Ishikawa (cell line): Measurements from ENCODE around the gene TMEM63A.
A peak's percentile ranks its signal among the peaks of the same experiment; 100 is the strongest.

Experiments used
- CEBPB ChIP-seq: IDR thresholded peaks from 2 replicates; pipeline ENCODE4 v1.6.1; 2012
- CREB1 ChIP-seq: IDR thresholded peaks from 2 replicates; pipeline ENCODE4 v1.6.1; 2012; ENCODE audit warnings: low read depth
- EGR1 ChIP-seq: IDR thresholded peaks from 2 replicates; pipeline ENCODE4 v1.6.1; 2012
- EP300 ChIP-seq: IDR thresholded peaks from 2 replicates; pipeline ENCODE4 v1.6.1; 2012; ENCODE audit warnings: borderline replicate concordance
- FOXM1 ChIP-seq: IDR thresholded peaks from 2 replicates; pipeline ENCODE4 v1.6.1; 2012; ENCODE audit warnings: low read depth, borderline replicate concordance
- MAX ChIP-seq: IDR thresholded peaks from 2 replicates; pipeline ENCODE4 v1.6.1; 2012
- NFIC ChIP-seq: IDR thresholded peaks from 2 replicates; pipeline ENCODE4 v1.6.1; 2012
- RAD21 ChIP-seq: IDR thresholded peaks from 2 replicates; pipeline ENCODE4 v1.6.1; 2012; ENCODE audit warnings: low read depth
- TAF1 ChIP-seq: IDR thresholded peaks from 2 replicates; pipeline ENCODE4 v1.6.1; 2012; ENCODE audit warnings: low read depth, mild to moderate bottlenecking
- TCF12 ChIP-seq: IDR thresholded peaks from 2 replicates; pipeline ENCODE4 v1.6.1; 2012; ENCODE audit warnings: low read depth
- TEAD4 ChIP-seq: IDR thresholded peaks from 2 replicates; pipeline ENCODE4 v1.6.1; 2012
- USF1 ChIP-seq: IDR thresholded peaks from 2 replicates; pipeline ENCODE4 v1.6.1; 2012
- YY1 ChIP-seq: IDR thresholded peaks from 2 replicates; pipeline ENCODE4 v1.6.1; 2012; ENCODE audit warnings: low read depth
- ZBTB7A ChIP-seq: IDR thresholded peaks from 2 replicates; pipeline ENCODE4 v1.6.1; 2012; ENCODE audit warnings: low read depth
- TF ChIP-seq, protein P1 (sequence below): IDR thresholded peaks from 2 replicates; pipeline ENCODE4 v1.6.1; 2012; ENCODE audit warnings: low read depth, mild to moderate bottlenecking

The TMEM63A gene

DNA sequence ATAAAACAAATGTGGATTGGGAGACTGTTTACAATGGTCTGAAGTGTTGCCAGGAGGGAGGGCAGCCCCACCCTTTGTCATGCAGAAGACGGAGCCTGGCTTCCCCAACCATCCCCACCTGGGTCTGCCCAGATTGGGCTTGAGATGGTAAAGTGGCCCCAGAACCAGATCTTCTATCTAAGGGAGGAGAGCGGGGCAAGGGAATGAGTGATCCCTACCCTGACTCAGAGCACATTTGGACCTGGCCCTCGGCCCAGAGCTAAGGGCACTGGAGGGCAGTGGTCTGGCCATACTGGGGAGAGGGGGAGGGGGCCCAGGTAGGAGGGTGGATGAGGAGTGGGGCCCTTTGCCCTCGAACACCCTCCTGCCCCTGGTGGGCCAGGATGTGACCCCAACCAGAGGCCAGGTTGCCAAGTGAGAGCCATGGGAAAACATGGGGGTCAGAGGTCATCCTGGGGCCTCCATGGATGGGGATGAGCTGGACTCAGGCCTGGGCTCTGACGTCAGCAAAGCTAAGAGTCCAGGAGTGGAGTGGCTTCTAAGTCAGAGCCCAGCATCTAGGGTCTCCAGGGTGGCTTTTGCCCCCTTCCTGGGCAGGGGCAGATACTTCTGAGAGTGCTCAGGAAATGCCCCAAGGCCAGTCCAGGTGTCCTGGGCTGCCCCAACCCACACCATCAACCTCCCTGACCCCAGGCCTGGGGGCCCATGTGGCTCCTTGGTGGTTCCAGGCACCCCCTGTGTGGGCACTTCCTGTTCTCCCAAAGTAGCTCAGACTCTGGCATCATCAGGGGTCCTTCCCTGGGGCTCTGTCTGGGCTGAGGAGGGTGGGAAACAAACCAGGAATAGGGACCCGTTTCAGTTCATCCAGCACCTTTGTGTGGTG lies 8.4 kb upstream of the TMEM63A start:
- TF ChIP-seq CREB1, result no peak
- TF ChIP-seq ZBTB7A, result peak; percentile 14; the same call in 1 of the 2 replicates

GRCh38 chr1:225889743-225890142 lies 7.6 kb upstream of the TMEM63A start:
- TF ChIP-seq EGR1 (no peak), ZBTB7A (no peak), NFIC (no peak), USF1 (no peak), CEBPB (no peak), TCF12 (no peak), YY1 (no peak), MAX (no peak), TAF1 (no peak), CREB1 (no peak), EP300 (no peak), FOXM1 (no peak)
- TF ChIP-seq, protein P1, sequence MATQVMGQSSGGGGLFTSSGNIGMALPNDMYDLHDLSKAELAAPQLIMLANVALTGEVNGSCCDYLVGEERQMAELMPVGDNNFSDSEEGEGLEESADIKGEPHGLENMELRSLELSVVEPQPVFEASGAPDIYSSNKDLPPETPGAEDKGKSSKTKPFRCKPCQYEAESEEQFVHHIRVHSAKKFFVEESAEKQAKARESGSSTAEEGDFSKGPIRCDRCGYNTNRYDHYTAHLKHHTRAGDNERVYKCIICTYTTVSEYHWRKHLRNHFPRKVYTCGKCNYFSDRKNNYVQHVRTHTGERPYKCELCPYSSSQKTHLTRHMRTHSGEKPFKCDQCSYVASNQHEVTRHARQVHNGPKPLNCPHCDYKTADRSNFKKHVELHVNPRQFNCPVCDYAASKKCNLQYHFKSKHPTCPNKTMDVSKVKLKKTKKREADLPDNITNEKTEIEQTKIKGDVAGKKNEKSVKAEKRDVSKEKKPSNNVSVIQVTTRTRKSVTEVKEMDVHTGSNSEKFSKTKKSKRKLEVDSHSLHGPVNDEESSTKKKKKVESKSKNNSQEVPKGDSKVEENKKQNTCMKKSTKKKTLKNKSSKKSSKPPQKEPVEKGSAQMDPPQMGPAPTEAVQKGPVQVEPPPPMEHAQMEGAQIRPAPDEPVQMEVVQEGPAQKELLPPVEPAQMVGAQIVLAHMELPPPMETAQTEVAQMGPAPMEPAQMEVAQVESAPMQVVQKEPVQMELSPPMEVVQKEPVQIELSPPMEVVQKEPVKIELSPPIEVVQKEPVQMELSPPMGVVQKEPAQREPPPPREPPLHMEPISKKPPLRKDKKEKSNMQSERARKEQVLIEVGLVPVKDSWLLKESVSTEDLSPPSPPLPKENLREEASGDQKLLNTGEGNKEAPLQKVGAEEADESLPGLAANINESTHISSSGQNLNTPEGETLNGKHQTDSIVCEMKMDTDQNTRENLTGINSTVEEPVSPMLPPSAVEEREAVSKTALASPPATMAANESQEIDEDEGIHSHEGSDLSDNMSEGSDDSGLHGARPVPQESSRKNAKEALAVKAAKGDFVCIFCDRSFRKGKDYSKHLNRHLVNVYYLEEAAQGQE, result no peak

DNA sequence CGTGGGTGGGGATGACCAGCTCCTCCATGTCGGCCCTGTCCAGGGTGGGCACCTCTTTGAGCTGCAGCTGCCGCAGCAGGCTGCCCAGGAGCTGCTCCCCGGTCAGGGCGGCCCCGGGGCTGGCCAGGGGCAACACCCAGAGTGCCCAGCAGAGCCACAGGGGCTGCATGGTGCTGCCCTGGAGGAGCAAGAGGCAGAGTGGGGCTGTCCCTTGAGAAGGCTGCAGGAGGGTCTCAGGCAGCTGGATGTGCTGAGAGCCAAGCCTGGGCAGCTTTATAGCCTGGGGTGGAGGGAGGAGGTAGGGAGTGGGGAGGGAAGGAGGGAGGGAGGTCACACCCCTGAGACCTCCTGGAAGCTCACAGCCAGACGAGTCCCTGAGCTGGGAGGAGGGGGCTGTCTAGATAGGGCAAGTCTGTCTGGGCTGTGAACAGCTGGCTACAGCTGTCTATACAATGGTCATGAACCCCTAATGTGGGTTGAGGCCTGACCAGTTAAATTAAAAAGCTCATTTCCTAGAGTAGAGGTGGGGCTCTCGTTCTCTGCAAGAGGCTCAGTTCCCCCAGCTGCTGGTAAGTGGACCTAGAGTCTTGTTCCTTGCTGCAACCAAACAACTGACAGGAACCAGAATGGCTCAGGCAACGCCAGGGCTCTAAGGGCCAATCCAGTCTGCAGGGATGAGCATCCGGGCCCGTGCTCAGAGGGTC lies 6.9 kb upstream of the TMEM63A start, which contains the start of gene LEFTY1:
LEFTY1 (minus strand) TSS at position 249 of the 704 bp plus-strand sequence; CDS start at position 169, 80 bp downstream.
- no peak for TF ChIP-seq ZBTB7A
- TF ChIP-seq YY1, result no peak
- no peak for TF ChIP-seq NFIC
- no peak for TF ChIP-seq CEBPB
- no peak for TF ChIP-seq MAX
- no peak for TF ChIP-seq EGR1
- no peak for TF ChIP-seq FOXM1
- no peak for TF ChIP-seq USF1
- TF ChIP-seq EP300, result no peak
- TF ChIP-seq TEAD4, result no peak
- no peak for TF ChIP-seq TAF1
- no peak for TF ChIP-seq RAD21
- no peak for TF ChIP-seq CREB1
- TF ChIP-seq TCF12, result no peak
- TF ChIP-seq, protein P1, result no peak

- TF ChIP-seq USF1 (no peak), TCF12 (no peak), CREB1 (no peak), ZBTB7A (no peak), EP300 (no peak), TAF1 (no peak), MAX (no peak), FOXM1 (no peak), NFIC (no peak), RAD21 (no peak), YY1 (no peak), CEBPB (no peak), TEAD4 (no peak), EGR1 (no peak)
- TF ChIP-seq, protein P1, result no peak
Measured at GRCh38 chr1:225888289-225888897, 6.2 kb upstream of the TMEM63A start.
